Colonic mucosa (tissue), 4 donors: ENCODE results near the gene DISP2. TPM values are rescaled to one million over a fixed set of nuclear protein-coding genes. Genes with fewer than 3 reads are reported as not detected.

Experiments
- DNase-seq: peaks from one replicate; pipeline ENCODE4 v3.0.0-alpha.2; 2020
- H3K27ac ChIP-seq: fragments of 200-600 bp; one replicate; pipeline ENCODE4 v1.8.0; 2021
- H3K27me3 ChIP-seq: fragments of 200-600 bp; one replicate; pipeline ENCODE4 v1.8.0; 2021
- H3K36me3 ChIP-seq: fragments of 200-600 bp; one replicate; pipeline ENCODE4 v1.8.0; 2021
- H3K4me1 ChIP-seq: fragments of 200-600 bp; one replicate; pipeline ENCODE4 v1.8.0; 2021; ENCODE audit warnings: mild to moderate bottlenecking
- H3K4me3 ChIP-seq: fragments of 200-600 bp; one replicate; pipeline ENCODE4 v1.8.0; 2021
- H3K9ac ChIP-seq, 2 donors: one replicate each; pipeline ENCODE4 v1.7.0; 2013; ENCODE audit warnings: control low read depth in 2 of 2, low read depth in 2 of 2, low read length in 2 of 2
- H3K9me3 ChIP-seq: fragments of 200-600 bp; one replicate; pipeline ENCODE4 v1.8.0; 2021
- CTCF ChIP-seq: fragments of 200-600 bp; IDR thresholded peaks from one replicate; pipeline ENCODE4 v1.8.0; 2022; ENCODE audit warnings: antibody characterized with exemption, mild to moderate bottlenecking
- intact Hi-C: fragments of 100-400 bp; cut with DNase I; formaldehyde crosslinking; loops from one replicate; pipeline ENCODE4 v1.14.1; 2022
- total RNA-seq, 2 donors: library from RNA; stranded (reverse); fragmentation: NEBNext Ultra II Directional in 1 of 2; extraction: Animal tissue kit (Norgen Biotek cat#: 25700) in 1 of 2; gene quantifications; one replicate each; pipeline ENCODE4 v1.2.1, GENCODE V29; 2021
- donor health status: healthy.
- donor health status: DM: no; HTN: no; CAD: no.
- donor health status: DM: no; HTN: no; CAD: no.

DISP2 gene
- total RNA-seq, 2 donors from 2014 or later, result 12.6 to 16.3 TPM

- peak within 1 kb of the TSS; percentile 61 for H3K27ac ChIP-seq
- TF ChIP-seq CTCF, result no peak
- peaks cover 5% of the 10 kb centered on the region for H3K4me1 ChIP-seq
- no peaks in the 10 kb centered on the region for H3K27me3 ChIP-seq
- H3K9ac ChIP-seq, result peak within 1 kb of the TSS; percentile 77 to 91
- H3K36me3 ChIP-seq, result no peaks in the 10 kb centered on the region
- H3K9me3 ChIP-seq, result no peaks in the 10 kb centered on the region
- intact Hi-C loops, result no loop called here
- peak; percentile 96 for DNase-seq
- H3K4me3 ChIP-seq, result peak within 1 kb of the TSS; percentile 79
Measured at GRCh38 chr15:40405501-40406381, 47.7 kb downstream of the DISP2 start, which contains the start of gene IVD. TSS of gene IVD (plus strand) at chr15:40405795. CDS start at chr15:40405828, 33 bp downstream.

DNA sequence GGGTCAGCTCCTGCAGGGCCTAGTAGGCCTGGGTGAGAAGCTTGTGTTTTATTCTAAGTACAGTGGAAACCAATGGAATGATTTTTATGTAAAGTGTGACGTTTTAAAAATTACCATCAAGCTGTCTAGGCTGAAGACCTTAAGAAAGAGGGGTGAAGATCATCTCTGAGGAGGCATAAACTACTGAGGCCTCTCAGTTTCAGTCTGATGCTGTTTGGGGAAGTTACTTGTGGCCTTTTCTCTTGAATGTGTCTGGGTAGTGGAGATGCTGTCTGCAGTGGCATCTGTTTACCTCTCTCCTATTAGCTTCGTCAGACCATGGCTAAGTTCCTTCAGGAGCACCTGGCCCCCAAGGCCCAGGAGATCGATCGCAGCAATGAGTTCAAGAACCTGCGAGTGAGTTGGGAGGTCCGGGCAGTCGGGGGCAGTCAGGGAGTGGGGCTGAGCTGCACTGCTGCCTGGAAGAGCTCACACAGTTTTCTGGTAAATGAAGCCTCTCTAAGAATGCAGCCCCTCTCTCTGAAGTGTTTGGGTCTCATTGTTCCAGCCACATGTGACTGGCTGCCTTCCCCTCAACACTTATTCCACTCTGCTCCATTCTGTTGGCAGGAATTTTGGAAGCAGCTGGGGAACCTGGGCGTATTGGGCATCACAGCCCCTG is 49.4 kb downstream of the DISP2 start:
- intact Hi-C loops, result no loop called here
- no peak for DNase-seq
- H3K4me3 ChIP-seq, result no peak overlapping the region
- TF ChIP-seq CTCF, result no peak
- H3K27ac ChIP-seq, result no peak overlapping the region
- H3K36me3 ChIP-seq, result peaks cover 8% of the 10 kb centered on the region
- no peaks in the 10 kb centered on the region for H3K27me3 ChIP-seq
- peaks cover 5% of the 10 kb centered on the region for H3K4me1 ChIP-seq
- H3K9me3 ChIP-seq, result no peaks in the 10 kb centered on the region
- no peak overlapping the region for H3K9ac ChIP-seq

- no peak overlapping the region for H3K4me3 ChIP-seq
- no peak overlapping the region for H3K9ac ChIP-seq
- no peak overlapping the region for H3K27ac ChIP-seq
- H3K27me3 ChIP-seq, result no peaks in the 10 kb centered on the region
- peaks cover 8% of the 10 kb centered on the region for H3K36me3 ChIP-seq
- no peak for DNase-seq
- H3K9me3 ChIP-seq, result no peaks in the 10 kb centered on the region
- H3K4me1 ChIP-seq, result peaks cover 5% of the 10 kb centered on the region
- TF ChIP-seq CTCF, result no peak
- intact Hi-C loops, result no loop called here
Measured at GRCh38 chr15:40409366-40409765, 51.3 kb downstream of the DISP2 start.

- no peaks in the 10 kb centered on the region for H3K9me3 ChIP-seq
- H3K36me3 ChIP-seq, result peaks cover 12% of the 10 kb centered on the region
- H3K27ac ChIP-seq, result no peak overlapping the region
- H3K4me3 ChIP-seq, result no peak overlapping the region
- intact Hi-C loops, result no loop called here
- no peak for TF ChIP-seq CTCF
- H3K9ac ChIP-seq, result no peak overlapping the region
- no peaks in the 10 kb centered on the region for H3K4me1 ChIP-seq
- no peak for DNase-seq
- H3K27me3 ChIP-seq, result no peaks in the 10 kb centered on the region
Measured at GRCh38 chr15:40410476-40410875, 52.5 kb downstream of the DISP2 start.

DNA sequence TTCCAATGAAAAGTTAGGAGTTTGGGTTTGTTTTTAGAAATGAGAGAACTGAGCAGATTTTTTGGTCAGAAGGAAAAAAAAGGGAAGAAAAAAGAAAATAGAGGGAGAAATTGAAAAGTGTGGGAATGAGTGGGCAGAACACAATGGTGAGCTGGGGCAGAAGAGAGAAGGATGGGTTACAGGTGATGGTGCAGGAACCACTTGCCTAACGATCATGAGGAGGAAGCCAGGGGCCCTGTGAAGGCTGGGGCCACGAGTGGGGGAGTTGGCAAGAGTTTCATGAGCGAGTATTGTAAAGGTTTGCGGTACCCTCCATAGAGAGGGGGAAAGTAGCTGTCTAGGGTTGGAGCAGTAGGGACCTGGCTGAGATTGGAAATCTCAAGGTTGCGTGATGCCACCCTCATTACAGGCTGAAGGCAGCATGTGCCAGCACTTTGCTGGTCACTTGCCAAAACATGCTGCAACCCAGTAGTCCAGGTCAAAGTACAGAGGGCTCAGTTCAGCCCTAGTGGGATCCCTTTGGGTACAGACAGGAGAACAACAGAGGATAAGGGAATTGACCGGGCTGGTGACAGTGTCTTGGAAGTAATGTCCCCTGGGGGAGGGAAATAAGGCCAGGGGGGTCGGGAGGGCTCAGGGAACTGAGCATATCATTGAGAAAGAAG is 54.2 kb downstream of the DISP2 start:
- Histone ChIP-seq H3K9ac (no peak overlapping the region), H3K9me3 (no peaks in the 10 kb centered on the region), H3K4me3 (no peak overlapping the region), H3K36me3 (peaks cover 12% of the 10 kb centered on the region), H3K27ac (no peak overlapping the region), H3K27me3 (no peaks in the 10 kb centered on the region), H3K4me1 (no peaks in the 10 kb centered on the region)
- intact Hi-C loops, result no loop called here
- DNase-seq, result peak; percentile 80
- TF ChIP-seq CTCF, result no peak
